Trophoblast cell (in vitro differentiated cells and primary cell): ENCODE measurements around the gene NME9.
A peak's percentile ranks its signal among the peaks of the same experiment; 100 is the strongest.

Experiments used
- DNase-seq, 2 donors: peaks; one replicate each; pipeline ENCODE4 v3.0.0-alpha.2; 2016
- H2AFZ ChIP-seq: 2 replicates; pipeline ENCODE4 v1.6.1; 2013; ENCODE audit warnings: low read length, moderate library complexity, mild to moderate bottlenecking; ENCODE audit not compliant: insufficient read depth, poor library complexity
- H2AK5ac ChIP-seq: 2 replicates; pipeline ENCODE4 v1.6.1; 2013; ENCODE audit warnings: mild to moderate bottlenecking, low read length
- H2BK120ac ChIP-seq: 2 replicates; pipeline ENCODE4 v1.6.1; 2013; ENCODE audit warnings: low read length, mild to moderate bottlenecking, moderate library complexity; ENCODE audit not compliant: insufficient read depth, poor library complexity
- H2BK12ac ChIP-seq: 2 replicates; pipeline ENCODE4 v1.6.1; 2013; ENCODE audit warnings: mild to moderate bottlenecking, low read length, moderate library complexity
- H2BK5ac ChIP-seq: 2 replicates; pipeline ENCODE4 v1.6.1; 2013; ENCODE audit warnings: low read length, low read depth, moderate library complexity, mild to moderate bottlenecking; ENCODE audit not compliant: poor library complexity
- H3K14ac ChIP-seq: 2 replicates; pipeline ENCODE4 v1.6.1; 2013; ENCODE audit warnings: mild to moderate bottlenecking, low read length
- H3K18ac ChIP-seq: 2 replicates; pipeline ENCODE4 v1.6.1; 2013; ENCODE audit warnings: mild to moderate bottlenecking, low read length
- H3K23ac ChIP-seq: 2 replicates; pipeline ENCODE4 v1.6.1; 2013; ENCODE audit warnings: low read length
- H3K27ac ChIP-seq: 2 replicates; pipeline ENCODE4 v1.5.1; 2013; ENCODE audit warnings: low read depth, mild to moderate bottlenecking, inconsistent platforms, low read length, moderate library complexity
- H3K27me3 ChIP-seq: 2 replicates; pipeline ENCODE4 v1.6.1; 2013; ENCODE audit warnings: inconsistent platforms, mild to moderate bottlenecking, low read length, moderate library complexity; ENCODE audit not compliant: insufficient read depth
- H3K36me3 ChIP-seq, 2 experiments: 1 replicate in 1 of 2; 2 replicates in 1 of 2; pipeline ENCODE4 v1.6.1; 2013; ENCODE audit warnings: low read length in 2 of 2, mild to moderate bottlenecking in 2 of 2, moderate library complexity in 1 of 2; ENCODE audit not compliant: insufficient read depth in 2 of 2, control insufficient read depth in 1 of 2
- H3K4ac ChIP-seq: 2 replicates; pipeline ENCODE4 v1.6.1; 2013; ENCODE audit warnings: low read depth, mild to moderate bottlenecking, low read length, moderate library complexity
- H3K4me1 ChIP-seq, 2 experiments: 1 replicate in 1 of 2; 2 replicates in 1 of 2; pipeline ENCODE4 v1.6.1; 2013; ENCODE audit warnings: low read length in 2 of 2, mild to moderate bottlenecking in 2 of 2, moderate library complexity in 1 of 2; ENCODE audit not compliant: insufficient read depth in 2 of 2, control insufficient read depth in 1 of 2
- H3K4me2 ChIP-seq: 2 replicates; pipeline ENCODE4 v1.6.1; 2013; ENCODE audit warnings: inconsistent platforms, mild to moderate bottlenecking, low read length, moderate library complexity
- H3K4me3 ChIP-seq: 2 replicates; pipeline ENCODE4 v1.5.1; 2013; ENCODE audit warnings: mild to moderate bottlenecking, low read depth, low read length, inconsistent platforms
- H3K79me1 ChIP-seq: one replicate; pipeline ENCODE4 v1.6.1; 2013; ENCODE audit warnings: low read length
- H3K79me2 ChIP-seq: 2 replicates; pipeline ENCODE4 v1.6.1; 2013; ENCODE audit warnings: low read length, mild to moderate bottlenecking; ENCODE audit not compliant: control insufficient read depth, insufficient read depth, poor library complexity
- H3K9ac ChIP-seq: 2 replicates; pipeline ENCODE4 v1.6.1; 2013; ENCODE audit warnings: mild to moderate bottlenecking, low read length
- H3K9me3 ChIP-seq: 2 replicates; pipeline ENCODE4 v1.6.1; 2013; ENCODE audit warnings: low read depth, mild to moderate bottlenecking, control low read depth, inconsistent platforms, low read length; ENCODE audit not compliant: insufficient read depth
- H4K12ac ChIP-seq: 2 replicates; pipeline ENCODE4 v1.6.1; 2013; ENCODE audit warnings: low read depth, mild to moderate bottlenecking, low read length, moderate library complexity
- H4K8ac ChIP-seq: 2 replicates; pipeline ENCODE4 v1.6.1; 2013; ENCODE audit warnings: low read depth, mild to moderate bottlenecking, low read length, moderate library complexity
- H4K91ac ChIP-seq: one replicate; pipeline ENCODE4 v1.6.1; 2013; ENCODE audit warnings: low read depth, mild to moderate bottlenecking, low read length, moderate library complexity
- WGBS: extraction: QIAGEN DNeasy Blood & Tissue Kit; methylation state at CpG from one replicate; pipeline ENCODE4 v1.1.7; 2013; ENCODE audit warnings: missing lambda C conversion rate; ENCODE audit not compliant: insufficient read length, insufficient coverage; ENCODE audit errors: extremely low coverage; 5-methylcytosine and 5-hydroxymethylcytosine counted together

Gene NME9

DNA sequence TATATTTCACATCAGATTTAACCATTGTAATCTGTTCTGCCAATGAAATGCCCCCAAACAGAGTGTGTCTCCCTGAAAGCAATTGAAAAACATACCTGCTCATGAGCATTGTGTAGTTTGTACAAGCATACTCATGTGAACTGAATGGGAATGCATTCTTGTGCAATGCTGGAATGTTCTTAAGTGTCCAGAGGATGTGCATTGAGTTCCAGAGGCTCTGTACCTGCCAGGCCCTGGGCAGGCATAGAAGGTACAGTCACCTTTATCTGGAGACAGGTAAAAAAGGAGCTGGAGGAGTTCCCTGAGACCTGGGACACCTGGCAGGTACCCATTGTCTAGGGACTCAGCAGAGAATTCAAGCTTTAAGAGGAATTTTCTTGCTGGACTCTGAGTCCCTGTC lies 21.5 kb upstream of the NME9 start:
- H4K12ac ChIP-seq = no peak overlapping the region
- H2AK5ac ChIP-seq = no peak overlapping the region
- H3K79me2 ChIP-seq = peaks cover 4% of the 10 kb centered on the region
- H3K27ac ChIP-seq = no peak overlapping the region
- no peaks in the 10 kb centered on the region for H3K27me3 ChIP-seq
- H2BK12ac ChIP-seq = no peak overlapping the region
- H3K4me2 ChIP-seq = no peak overlapping the region
- H3K4ac ChIP-seq = no peak overlapping the region
- DNase-seq = peak; percentile 83 to 93
- no peak overlapping the region for H3K23ac ChIP-seq
- no peak overlapping the region for H2AFZ ChIP-seq
- H2BK120ac ChIP-seq = no peak overlapping the region
- H2BK5ac ChIP-seq = no peak overlapping the region
- peaks cover 2% of the 10 kb centered on the region in 2 experiments for H3K36me3 ChIP-seq
- H3K9ac ChIP-seq = no peak overlapping the region
- no peaks in the 10 kb centered on the region for H3K9me3 ChIP-seq
- no peak overlapping the region for H4K91ac ChIP-seq
- H3K18ac ChIP-seq = no peak overlapping the region
- no peak overlapping the region for H3K14ac ChIP-seq
- peaks cover 8 to 14% of the 10 kb centered on the region in 2 experiments for H3K4me1 ChIP-seq
- H4K8ac ChIP-seq = no peak overlapping the region
- no peak overlapping the region for H3K4me3 ChIP-seq
- H3K79me1 ChIP-seq = peaks cover 14% of the 10 kb centered on the region

DNA sequence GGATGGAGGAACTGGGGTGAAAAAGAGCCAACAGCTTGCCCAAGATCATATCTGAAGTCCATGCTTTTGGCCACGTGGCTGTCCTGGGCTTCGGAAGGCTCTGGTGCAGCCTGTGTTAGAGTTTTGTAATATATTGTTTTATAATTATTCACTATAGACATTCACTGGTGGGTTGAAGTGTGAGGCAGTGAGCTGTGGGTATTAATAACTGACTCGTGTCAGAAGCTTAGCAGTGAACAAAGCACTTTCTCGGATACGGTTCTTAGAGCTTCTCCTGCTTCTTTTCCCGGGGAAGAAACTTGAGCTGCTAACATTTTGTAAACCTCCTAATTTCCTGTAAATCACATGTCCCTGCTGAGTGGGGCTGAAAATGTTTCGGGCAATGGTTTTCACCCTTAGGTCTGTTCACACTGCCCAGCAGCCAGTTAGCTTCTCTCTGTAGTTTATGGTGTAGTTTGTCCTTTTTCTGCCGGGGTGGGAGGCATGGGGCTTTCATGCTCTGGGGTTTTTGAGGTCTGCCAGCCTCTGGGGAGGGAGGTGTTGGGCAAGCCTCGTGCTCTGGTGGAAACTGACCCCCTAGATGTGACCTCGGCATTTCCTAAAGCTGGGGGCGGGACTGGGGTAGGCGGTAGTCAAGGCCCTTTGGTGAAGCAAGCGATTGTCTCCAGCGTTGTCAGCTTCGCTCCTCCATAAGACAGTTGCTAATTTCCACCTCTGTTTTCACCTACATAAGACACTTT lies 20.4 kb upstream of the NME9 start:
- Histone ChIP-seq H3K4me1 (peaks cover 8 to 14% of the 10 kb centered on the region in 2 experiments), H3K23ac (no peak overlapping the region), H4K8ac (no peak overlapping the region), H3K4me2 (peak overlapping the region; percentile 53), H3K9me3 (no peaks in the 10 kb centered on the region), H2AK5ac (no peak overlapping the region), H4K91ac (no peak overlapping the region), H3K9ac (no peak overlapping the region), H3K79me2 (peaks cover 4% of the 10 kb centered on the region), H2BK120ac (no peak overlapping the region), H2AFZ (no peak overlapping the region), H2BK12ac (no peak overlapping the region), H4K12ac (no peak overlapping the region), H3K36me3 (peaks cover 1 to 2% of the 10 kb centered on the region in 2 experiments), H3K27me3 (no peaks in the 10 kb centered on the region), H3K79me1 (peaks cover 14% of the 10 kb centered on the region), H2BK5ac (no peak overlapping the region), H3K18ac (no peak overlapping the region), H3K4ac (no peak overlapping the region), H3K14ac (no peak overlapping the region), H3K27ac (no peak overlapping the region), H3K4me3 (no peak overlapping the region)
- DNase-seq = peak in 1 of 2 donors; percentile 16
- no CpG with 5 or more reads among the region's 15 CpGs for WGBS

DNA sequence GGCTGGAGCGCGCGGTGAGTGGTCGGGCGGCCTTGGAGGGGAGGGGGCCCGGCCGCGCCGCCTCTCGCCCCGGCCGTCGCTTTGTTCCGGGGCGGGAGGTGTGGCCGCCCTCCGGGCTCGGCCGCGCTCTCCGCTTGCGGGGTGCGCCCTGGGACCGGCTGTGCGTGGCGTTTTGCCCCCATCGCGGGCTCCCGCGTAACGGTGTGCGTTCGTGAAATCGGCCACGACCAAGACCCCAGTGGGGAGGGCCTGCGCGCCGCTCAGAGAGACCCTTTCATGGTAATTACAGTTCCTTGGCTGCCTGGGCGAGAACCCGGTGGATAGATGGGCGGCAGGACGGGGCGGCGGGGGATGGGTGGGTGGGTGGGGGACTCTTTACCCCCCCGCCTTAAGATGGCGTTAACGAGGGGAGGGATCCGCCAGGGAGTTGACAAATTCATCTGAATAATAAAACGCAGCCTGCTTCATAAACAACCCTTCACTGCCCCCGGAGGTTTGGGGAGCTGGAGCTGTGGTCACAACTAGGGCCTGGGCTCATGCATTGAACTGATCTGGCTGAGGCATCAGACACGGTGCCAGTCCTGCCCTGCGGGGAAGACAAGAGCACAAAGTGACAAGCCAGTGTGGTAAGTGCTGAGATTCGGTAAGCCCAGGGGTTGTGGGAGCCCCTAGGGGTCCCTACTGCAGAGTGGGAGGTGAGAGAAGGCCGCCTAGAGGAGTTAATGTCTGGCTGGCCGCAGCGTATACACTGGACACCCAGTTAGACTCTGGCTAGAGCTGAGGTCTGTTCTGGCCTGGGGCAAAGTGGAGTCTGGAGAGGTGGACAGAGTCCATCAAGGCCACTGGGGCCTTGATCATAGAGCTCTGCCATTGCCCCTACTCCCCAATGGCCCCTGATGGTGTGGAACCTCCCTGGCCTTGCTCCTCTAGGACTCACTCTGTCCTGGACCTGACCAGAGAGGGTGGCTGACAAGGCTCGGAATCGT lies 19.4 kb upstream of the NME9 start:
- Histone ChIP-seq H3K36me3 (peaks cover 0 to 2% of the 10 kb centered on the region in 2 experiments), H2BK5ac (peak overlapping the region; percentile 18), H2AFZ (peak overlapping the region; percentile 80), H2AK5ac (peak overlapping the region; percentile 13), H3K9me3 (no peaks in the 10 kb centered on the region), H4K12ac (peak overlapping the region; percentile 93), H3K4me2 (peak overlapping the region; percentile 54), H3K4ac (peak overlapping the region; percentile 38), H3K79me1 (peaks cover 14% of the 10 kb centered on the region), H3K9ac (peak overlapping the region; percentile 25), H3K4me1 (peaks cover 8 to 14% of the 10 kb centered on the region in 2 experiments), H4K91ac (peak overlapping the region; percentile 74), H3K23ac (no peak overlapping the region), H3K27me3 (no peaks in the 10 kb centered on the region), H3K14ac (peak overlapping the region; percentile 84), H3K4me3 (peak overlapping the region; percentile 79), H3K27ac (peak overlapping the region; percentile 44), H2BK120ac (peak overlapping the region; percentile 59), H4K8ac (peak overlapping the region; percentile 88), H2BK12ac (no peak overlapping the region), H3K79me2 (peaks cover 4% of the 10 kb centered on the region), H3K18ac (peak overlapping the region; percentile 89)
- no CpG with 5 or more reads among the region's 58 CpGs for WGBS
- DNase-seq = peak in 1 of 2 donors; percentile 18

DNA sequence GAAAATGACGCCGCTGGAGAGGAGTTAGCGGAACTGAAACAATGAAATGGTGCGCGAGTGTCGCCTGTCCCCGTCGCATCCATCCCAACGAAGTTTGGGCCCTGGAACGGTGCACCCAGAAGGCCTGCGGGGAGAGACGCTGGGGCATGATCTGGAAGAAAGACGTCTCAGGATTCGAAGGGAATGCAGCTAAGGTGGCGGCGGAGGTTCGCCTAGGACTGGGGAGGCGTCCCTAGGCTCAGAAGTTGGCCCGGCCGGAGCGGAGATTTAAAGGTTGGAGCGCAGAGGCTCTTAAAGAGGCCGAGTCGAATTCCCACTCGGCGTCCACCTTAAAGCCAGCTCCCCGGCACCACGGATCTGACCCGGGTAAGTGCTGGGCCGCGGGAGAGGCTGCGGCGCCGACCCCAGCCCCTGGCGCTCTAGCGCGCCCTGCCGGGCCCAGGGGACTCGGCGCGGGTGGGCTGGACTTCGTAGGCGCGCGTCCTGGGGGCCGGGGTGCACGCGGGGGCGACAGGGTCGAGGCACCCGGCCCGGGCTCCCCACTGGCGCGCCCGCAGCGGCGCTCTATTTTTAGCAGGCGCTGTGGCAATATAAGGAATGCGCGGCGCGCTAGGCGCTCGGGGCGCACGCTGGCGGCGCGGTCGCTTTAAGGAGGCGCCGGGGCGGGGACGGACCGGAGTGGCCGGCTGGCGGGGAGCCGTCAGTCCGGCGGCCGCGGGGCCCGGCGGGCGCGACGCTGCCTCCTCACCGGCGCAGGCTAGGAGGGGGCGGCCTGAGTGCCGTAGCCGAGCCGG lies 18.5 kb upstream of the NME9 start, which contains the start of gene MRAS:
Gene MRAS (plus strand): TSS at position 620 of the 794 bp plus-strand sequence. CDS start 24,305 bp downstream, outside the sequence.
- Histone ChIP-seq H4K12ac (peak within 1 kb of the TSS; percentile 93), H3K23ac (no peak within 1 kb of the TSS), H2BK120ac (peak within 1 kb of the TSS; percentile 59), H3K4me3 (peak within 1 kb of the TSS; percentile 79), H2AFZ (peak within 1 kb of the TSS; percentile 80), H3K79me2 (peaks cover 4% of the 10 kb centered on the region), H3K9ac (peak within 1 kb of the TSS; percentile 25), H2BK5ac (peak within 1 kb of the TSS; percentile 18), H3K18ac (peak within 1 kb of the TSS; percentile 89), H3K9me3 (no peaks in the 10 kb centered on the region), H3K4me1 (peaks cover 8 to 14% of the 10 kb centered on the region in 2 experiments), H2BK12ac (peak within 1 kb of the TSS; percentile 63), H3K14ac (peak within 1 kb of the TSS; percentile 84), H2AK5ac (peak within 1 kb of the TSS; percentile 13), H4K91ac (peak within 1 kb of the TSS; percentile 74), H3K27me3 (no peaks in the 10 kb centered on the region), H3K4ac (peak within 1 kb of the TSS; percentile 43), H3K27ac (peak within 1 kb of the TSS; percentile 44), H3K4me2 (peak within 1 kb of the TSS; percentile 54), H3K79me1 (peaks cover 14% of the 10 kb centered on the region), H3K36me3 (peaks cover 0 to 2% of the 10 kb centered on the region in 2 experiments), H4K8ac (peak within 1 kb of the TSS; percentile 88)
- WGBS = no CpG with 5 or more reads among the region's 93 CpGs
- peak; percentile 71 to 85 for DNase-seq
